Measurements from ENCODE around the gene ATP8B1.

- no peak for TF ChIP-seq CTCF (IDR thresholded peaks at IDR 0.05)
- no peak for TF ChIP-seq POLR2A (IDR thresholded peaks at IDR 0.05)
- TF ChIP-seq POLR2AphosphoS5 (IDR thresholded peaks at IDR 0.05) = no peak
These were observed 32.8 kb upstream of the ATP8B1 start for GRCh38 chr18:57835904-57836303.

Measured in prostate gland (tissue), 2 donors.